Measurements from ENCODE around the gene ETHE1.
A peak's percentile ranks its signal among the peaks of the same experiment; 100 is the strongest.
"Not testable (repeated sequence)": the region's sequence is repeated elsewhere in the genome, so short reads cannot be mapped to it uniquely, and the experiment has no call there.

Gene ETHE1

DNA sequence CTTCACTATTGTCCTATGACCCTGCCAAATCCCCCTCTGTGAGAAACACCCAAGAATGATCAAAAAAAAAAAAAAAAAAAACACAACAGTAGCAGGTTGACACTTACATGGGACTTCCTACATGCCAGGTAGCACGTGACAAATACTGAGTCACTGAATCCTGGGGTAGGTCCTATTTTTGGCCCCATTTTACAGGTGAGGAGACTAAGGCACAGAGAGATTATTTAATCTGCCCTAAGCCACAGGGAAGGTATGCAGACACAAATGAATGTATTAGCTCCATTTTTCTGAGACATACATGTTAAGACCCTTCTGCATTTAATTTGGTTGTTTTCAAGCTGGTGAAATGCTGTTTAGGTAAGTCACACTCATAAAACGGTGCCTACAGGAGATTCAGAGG is 21.7 kb upstream of the ETHE1 start:
- peaks cover 48% of the 10 kb centered on the region for H3K36me3 ChIP-seq (ENCODE audit: control insufficient read depth, insufficient read depth, low read length)
- no peak overlapping the region for H3K4me3 ChIP-seq (ENCODE audit: low read depth, low read length)
- H3K27ac ChIP-seq (ENCODE audit: low read depth, low read length), result no peak overlapping the region
- no peaks in the 10 kb centered on the region for H3K9me3 ChIP-seq (ENCODE audit: control insufficient read depth, insufficient read depth, low read depth, low read length)
- no peaks in the 10 kb centered on the region for H3K27me3 ChIP-seq (ENCODE audit: control insufficient read depth, insufficient read depth, low read length)
- H3K4me1 ChIP-seq (ENCODE audit: control insufficient read depth, insufficient read depth, low read length), result no peaks in the 10 kb centered on the region
- no peak overlapping the region for H3K9ac ChIP-seq (ENCODE audit: low read length)

DNA sequence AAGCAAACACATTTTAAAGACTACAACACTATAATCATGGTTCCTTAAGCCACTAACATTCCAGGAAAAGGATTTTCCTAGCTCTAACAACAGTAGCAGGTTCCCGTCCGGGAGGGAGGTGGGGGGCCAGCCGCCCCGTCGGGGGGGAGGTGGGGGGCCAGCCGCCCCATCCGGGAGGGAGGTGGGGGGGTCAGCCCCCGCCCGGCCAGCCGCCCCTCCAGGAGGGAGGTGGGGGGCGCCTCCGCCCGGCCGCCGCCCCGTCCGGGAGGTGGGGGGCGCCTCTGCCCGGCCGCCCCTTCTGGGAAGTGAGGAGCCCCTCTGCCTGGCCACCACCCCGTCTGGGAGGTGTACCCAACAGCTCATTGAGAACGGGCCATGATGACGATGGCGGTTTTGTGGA is 20.9 kb upstream of the ETHE1 start:
- not testable (repeated sequence) for H3K4me1 ChIP-seq (ENCODE audit: control insufficient read depth, insufficient read depth, low read length); H3K27me3 ChIP-seq (ENCODE audit: control insufficient read depth, insufficient read depth, low read length); H3K4me3 ChIP-seq (ENCODE audit: low read depth, low read length); H3K27ac ChIP-seq (ENCODE audit: low read depth, low read length); H3K9ac ChIP-seq (ENCODE audit: low read length); H3K9me3 ChIP-seq (ENCODE audit: control insufficient read depth, insufficient read depth, low read depth, low read length)
- H3K36me3 ChIP-seq (ENCODE audit: control insufficient read depth, insufficient read depth, low read length), result peaks cover 48% of the 10 kb centered on the region

DNA sequence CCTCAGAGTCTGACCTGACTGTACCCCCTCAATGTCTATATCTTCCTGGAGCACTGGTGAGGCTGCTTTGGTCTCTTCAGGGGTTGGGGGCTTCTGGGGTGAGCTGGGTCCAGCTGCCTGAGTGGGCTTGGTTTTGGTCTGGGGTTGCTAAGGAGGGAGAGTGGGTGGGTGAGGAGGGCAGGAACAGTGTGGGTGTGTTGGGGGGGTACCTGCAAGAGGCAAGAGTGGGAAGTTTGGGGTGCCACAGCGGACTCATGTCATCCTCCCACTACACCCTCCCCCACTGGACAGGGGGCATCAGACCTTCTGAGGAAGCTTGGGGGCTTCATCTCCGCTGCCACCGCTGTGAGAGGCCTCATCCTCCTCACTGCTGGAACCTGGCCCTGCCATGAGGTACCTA is 19.6 kb upstream of the ETHE1 start:
- Histone ChIP-seq H3K36me3 (ENCODE audit: control insufficient read depth, insufficient read depth, low read length) (peaks cover 50% of the 10 kb centered on the region), H3K9me3 (ENCODE audit: control insufficient read depth, insufficient read depth, low read depth, low read length) (no peaks in the 10 kb centered on the region), H3K27me3 (ENCODE audit: control insufficient read depth, insufficient read depth, low read length) (no peaks in the 10 kb centered on the region), H3K9ac (ENCODE audit: low read length) (no peak overlapping the region), H3K27ac (ENCODE audit: low read depth, low read length) (no peak overlapping the region), H3K4me3 (ENCODE audit: low read depth, low read length) (no peak overlapping the region), H3K4me1 (ENCODE audit: control insufficient read depth, insufficient read depth, low read length) (no peaks in the 10 kb centered on the region)

DNA sequence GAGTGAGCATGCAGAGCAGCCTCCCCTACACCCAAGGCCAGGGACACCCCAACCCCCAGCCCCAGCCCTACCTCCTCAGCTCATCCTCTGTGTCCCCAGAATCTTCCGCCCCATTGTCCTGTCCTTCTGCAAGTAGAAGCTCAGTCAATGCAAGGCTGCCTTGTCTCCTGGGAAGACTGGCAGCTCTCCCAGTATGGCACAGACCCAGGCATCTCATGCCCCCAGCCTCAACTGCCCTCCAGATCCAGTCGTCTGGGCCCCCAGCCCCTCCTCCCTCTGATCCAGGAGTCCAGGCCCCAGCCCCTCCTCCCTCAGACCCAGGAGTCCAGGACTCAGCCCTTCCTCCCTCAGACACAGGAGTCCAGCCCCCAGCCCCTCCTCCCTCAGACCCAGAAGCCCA is 19.0 kb upstream of the ETHE1 start:
- peaks cover 48% of the 10 kb centered on the region for H3K36me3 ChIP-seq (ENCODE audit: control insufficient read depth, insufficient read depth, low read length)

DNA sequence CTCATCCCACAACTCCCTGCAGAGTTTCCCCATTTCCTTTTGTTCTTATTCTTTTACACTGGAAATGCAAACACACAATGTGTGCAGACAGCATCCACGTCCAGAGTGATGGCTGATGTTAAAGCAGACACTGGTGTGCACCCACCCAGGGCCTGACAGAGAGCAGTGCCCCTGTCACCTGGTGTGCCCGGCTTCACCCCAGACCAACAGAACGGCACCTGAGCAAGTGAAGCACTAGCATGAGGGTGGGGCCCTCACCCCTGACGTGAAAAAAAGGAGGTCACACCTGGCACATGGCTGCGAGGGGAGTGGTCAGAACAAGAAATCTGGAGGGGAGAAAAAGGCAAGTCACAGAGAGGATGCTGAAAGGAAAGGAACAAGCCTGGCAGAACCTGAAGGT is 18.3 kb upstream of the ETHE1 start:
- Histone ChIP-seq H3K4me3 (ENCODE audit: low read depth, low read length) (no peak overlapping the region), H3K27me3 (ENCODE audit: control insufficient read depth, insufficient read depth, low read length) (no peaks in the 10 kb centered on the region), H3K27ac (ENCODE audit: low read depth, low read length) (no peak overlapping the region), H3K9ac (ENCODE audit: low read length) (peak overlapping the region; percentile 11), H3K9me3 (ENCODE audit: control insufficient read depth, insufficient read depth, low read depth, low read length) (no peaks in the 10 kb centered on the region), H3K4me1 (ENCODE audit: control insufficient read depth, insufficient read depth, low read length) (no peaks in the 10 kb centered on the region), H3K36me3 (ENCODE audit: control insufficient read depth, insufficient read depth, low read length) (peaks cover 48% of the 10 kb centered on the region)

More for the DNA sequence above, 19.0 kb upstream of the ETHE1 start:
- Histone ChIP-seq H3K9ac (ENCODE audit: low read length) (no peak overlapping the region), H3K27ac (ENCODE audit: low read depth, low read length) (no peak overlapping the region), H3K27me3 (ENCODE audit: control insufficient read depth, insufficient read depth, low read length) (no peaks in the 10 kb centered on the region), H3K9me3 (ENCODE audit: control insufficient read depth, insufficient read depth, low read depth, low read length) (no peaks in the 10 kb centered on the region), H3K4me1 (ENCODE audit: control insufficient read depth, insufficient read depth, low read length) (no peaks in the 10 kb centered on the region), H3K4me3 (ENCODE audit: low read depth, low read length) (no peak overlapping the region)

DNA sequence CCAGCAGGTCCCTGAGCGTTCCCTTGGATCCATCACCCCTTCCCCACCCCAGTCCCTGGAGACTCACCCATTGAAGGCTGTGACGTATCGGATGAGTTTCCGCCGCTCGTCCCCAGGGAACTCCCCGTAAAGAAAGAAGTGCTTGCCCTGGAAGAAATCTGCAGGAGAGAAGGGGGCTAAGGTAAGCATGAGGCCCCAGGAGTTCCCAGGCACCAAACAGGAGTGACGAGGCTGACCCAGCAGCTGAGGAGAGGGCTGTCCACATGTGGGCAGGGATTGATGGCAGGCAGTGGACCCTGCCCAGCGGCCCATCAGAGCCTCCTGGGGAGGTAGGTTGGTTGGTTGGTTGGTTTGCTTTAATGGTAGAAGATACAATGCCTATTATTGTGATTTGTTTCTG is 17.1 kb upstream of the ETHE1 start:
- Histone ChIP-seq H3K4me3 (ENCODE audit: low read depth, low read length) (no peak overlapping the region), H3K9me3 (ENCODE audit: control insufficient read depth, insufficient read depth, low read depth, low read length) (peaks cover 5% of the 10 kb centered on the region; the same call in 1 of the 2 replicates), H3K27me3 (ENCODE audit: control insufficient read depth, insufficient read depth, low read length) (no peaks in the 10 kb centered on the region), H3K4me1 (ENCODE audit: control insufficient read depth, insufficient read depth, low read length) (no peaks in the 10 kb centered on the region), H3K9ac (ENCODE audit: low read length) (no peak overlapping the region), H3K36me3 (ENCODE audit: control insufficient read depth, insufficient read depth, low read length) (peaks cover 56% of the 10 kb centered on the region), H3K27ac (ENCODE audit: low read depth, low read length) (no peak overlapping the region)

DNA sequence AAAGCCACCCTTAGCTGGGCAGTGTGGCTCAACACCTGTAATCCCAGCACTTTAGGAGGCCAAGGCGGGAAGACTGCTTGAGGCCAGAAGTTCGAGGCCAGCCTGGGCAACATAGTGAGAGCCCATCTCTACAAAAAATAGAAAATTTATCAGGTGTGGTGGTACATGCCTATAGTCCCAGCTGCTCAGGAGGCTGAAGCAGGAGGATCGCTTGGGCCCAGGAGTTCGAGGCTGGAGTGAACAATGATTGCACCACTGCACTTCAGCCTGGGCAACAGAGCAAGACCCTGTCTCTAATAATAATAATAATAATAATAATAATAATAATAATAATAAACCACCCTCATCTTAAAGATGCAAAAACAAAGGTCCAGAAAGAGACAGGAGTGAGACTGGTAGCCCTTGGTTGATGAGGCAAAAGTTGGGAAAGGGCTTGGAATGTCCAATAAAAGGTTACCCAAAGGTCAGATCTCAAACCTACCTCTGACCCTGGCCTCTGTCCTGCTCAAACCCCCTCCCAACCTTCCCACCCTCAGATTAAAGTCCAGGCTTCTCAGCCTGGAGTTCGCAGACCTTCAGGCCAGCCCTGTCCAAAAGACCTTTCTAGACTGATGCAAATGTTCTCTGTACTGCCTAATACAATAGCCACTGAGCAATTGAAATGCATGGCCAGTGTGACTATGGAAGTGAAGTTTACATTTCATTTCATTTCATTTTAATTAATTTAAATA is 15.1 kb upstream of the ETHE1 start:
- Histone ChIP-seq H3K9ac (ENCODE audit: low read length) (no peak overlapping the region), H3K4me1 (ENCODE audit: control insufficient read depth, insufficient read depth, low read length) (no peaks in the 10 kb centered on the region), H3K4me3 (ENCODE audit: low read depth, low read length) (no peak overlapping the region), H3K9me3 (ENCODE audit: control insufficient read depth, insufficient read depth, low read depth, low read length) (peaks cover 8% of the 10 kb centered on the region; the same call in 1 of the 2 replicates), H3K27ac (ENCODE audit: low read depth, low read length) (no peak overlapping the region), H3K27me3 (ENCODE audit: control insufficient read depth, insufficient read depth, low read length) (no peaks in the 10 kb centered on the region), H3K36me3 (ENCODE audit: control insufficient read depth, insufficient read depth, low read length) (peaks cover 68% of the 10 kb centered on the region)

DNA sequence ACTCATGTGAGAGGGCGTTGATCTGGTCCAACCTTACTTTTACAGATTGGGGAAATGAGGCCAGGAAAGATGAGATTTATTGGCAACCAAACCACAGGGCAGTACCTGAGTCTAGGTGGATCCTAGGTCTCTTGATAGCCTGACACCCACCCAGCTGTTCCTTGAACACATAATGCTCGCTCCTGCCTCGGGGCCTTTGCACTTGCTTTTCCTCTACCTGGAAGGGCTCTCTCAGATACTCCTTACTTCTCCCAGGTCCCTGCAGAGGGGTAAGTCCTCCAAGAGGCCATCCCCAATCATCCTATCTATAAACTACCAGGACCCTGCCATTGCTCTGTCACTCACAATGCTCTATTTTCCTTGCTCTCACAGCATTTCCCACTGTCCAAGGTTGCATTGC is 13.4 kb upstream of the ETHE1 start:
- H3K27ac ChIP-seq (ENCODE audit: low read depth, low read length), result no peak overlapping the region
- no peak overlapping the region for H3K9ac ChIP-seq (ENCODE audit: low read length)
- peaks cover 67% of the 10 kb centered on the region for H3K36me3 ChIP-seq (ENCODE audit: control insufficient read depth, insufficient read depth, low read length)
- peaks cover 8% of the 10 kb centered on the region; the same call in 1 of the 2 replicates for H3K9me3 ChIP-seq (ENCODE audit: control insufficient read depth, insufficient read depth, low read depth, low read length)
- H3K27me3 ChIP-seq (ENCODE audit: control insufficient read depth, insufficient read depth, low read length), result no peaks in the 10 kb centered on the region
- no peak overlapping the region for H3K4me3 ChIP-seq (ENCODE audit: low read depth, low read length)
- no peaks in the 10 kb centered on the region for H3K4me1 ChIP-seq (ENCODE audit: control insufficient read depth, insufficient read depth, low read length)

DNA sequence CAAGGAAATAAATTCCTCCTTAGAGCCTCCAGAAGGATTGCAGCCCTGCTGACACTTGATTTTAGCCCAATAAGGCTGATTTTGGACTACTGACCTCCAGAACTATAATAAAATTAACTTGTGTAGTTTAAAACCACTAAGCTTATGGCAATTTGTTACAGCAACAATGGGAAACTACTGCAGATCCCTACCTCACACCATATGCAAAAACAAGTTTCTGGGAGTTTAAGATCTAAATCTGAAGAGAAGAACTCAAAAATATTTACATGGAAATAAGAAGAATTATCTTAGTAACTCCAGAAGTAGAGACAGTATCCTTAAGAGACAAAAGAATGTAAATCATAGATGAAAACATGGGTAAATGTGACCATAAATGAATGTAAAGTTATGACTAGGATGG is 11.9 kb upstream of the ETHE1 start:
- Histone ChIP-seq H3K36me3 (ENCODE audit: control insufficient read depth, insufficient read depth, low read length) (peaks cover 56% of the 10 kb centered on the region), H3K27ac (ENCODE audit: low read depth, low read length) (no peak overlapping the region), H3K4me1 (ENCODE audit: control insufficient read depth, insufficient read depth, low read length) (peaks cover 3% of the 10 kb centered on the region; the same call in 1 of the 2 replicates), H3K27me3 (ENCODE audit: control insufficient read depth, insufficient read depth, low read length) (no peaks in the 10 kb centered on the region), H3K9me3 (ENCODE audit: control insufficient read depth, insufficient read depth, low read depth, low read length) (peaks cover 8% of the 10 kb centered on the region; the same call in 1 of the 2 replicates), H3K4me3 (ENCODE audit: low read depth, low read length) (no peak overlapping the region), H3K9ac (ENCODE audit: low read length) (no peak overlapping the region)

DNA sequence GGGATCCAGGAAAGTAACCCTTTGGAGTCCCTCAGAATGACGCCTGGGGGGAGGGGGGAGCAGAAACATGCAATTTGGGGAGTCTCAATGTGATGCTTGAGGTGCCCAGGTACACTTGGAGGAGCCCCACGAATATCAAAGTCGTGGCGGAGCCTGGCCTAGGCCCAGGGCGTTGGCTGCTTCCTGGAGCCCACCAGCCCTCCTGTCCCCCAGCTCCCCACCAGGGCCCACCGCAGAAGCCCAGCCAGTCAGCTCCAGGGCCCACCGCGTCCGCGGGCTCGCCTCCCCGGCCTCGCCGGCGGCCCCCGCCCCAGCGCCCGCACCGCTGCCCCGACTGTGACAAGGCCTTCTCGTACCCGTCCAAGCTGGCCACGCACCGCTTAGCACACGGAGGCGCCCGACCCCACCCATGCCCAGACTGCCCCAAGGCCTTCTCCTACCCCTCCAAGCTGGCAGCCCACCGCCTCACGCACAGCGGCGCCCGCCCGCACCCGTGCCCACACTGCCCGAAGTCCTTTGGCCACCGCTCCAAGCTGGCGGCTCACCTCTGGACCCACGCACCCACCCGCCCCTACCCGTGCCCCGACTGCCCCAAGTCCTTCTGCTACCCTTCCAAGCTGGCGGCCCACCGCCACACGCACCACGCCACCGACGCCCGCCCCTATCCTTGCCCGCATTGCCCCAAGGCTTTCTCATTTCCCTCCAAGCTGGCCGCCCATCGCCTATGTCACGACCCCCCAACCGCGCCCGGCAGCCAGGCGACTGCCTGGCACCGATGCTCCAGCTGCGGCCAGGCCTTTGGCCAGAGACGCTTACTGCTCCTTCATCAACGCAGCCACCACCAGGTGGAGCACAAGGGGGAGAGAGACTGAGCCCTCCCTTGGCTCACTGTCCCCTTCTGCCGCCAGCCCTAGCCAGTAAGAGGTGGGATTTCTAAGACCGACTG is 8.1 kb upstream of the ETHE1 start:
- H3K27ac ChIP-seq (ENCODE audit: low read depth, low read length), result no peak overlapping the region

DNA sequence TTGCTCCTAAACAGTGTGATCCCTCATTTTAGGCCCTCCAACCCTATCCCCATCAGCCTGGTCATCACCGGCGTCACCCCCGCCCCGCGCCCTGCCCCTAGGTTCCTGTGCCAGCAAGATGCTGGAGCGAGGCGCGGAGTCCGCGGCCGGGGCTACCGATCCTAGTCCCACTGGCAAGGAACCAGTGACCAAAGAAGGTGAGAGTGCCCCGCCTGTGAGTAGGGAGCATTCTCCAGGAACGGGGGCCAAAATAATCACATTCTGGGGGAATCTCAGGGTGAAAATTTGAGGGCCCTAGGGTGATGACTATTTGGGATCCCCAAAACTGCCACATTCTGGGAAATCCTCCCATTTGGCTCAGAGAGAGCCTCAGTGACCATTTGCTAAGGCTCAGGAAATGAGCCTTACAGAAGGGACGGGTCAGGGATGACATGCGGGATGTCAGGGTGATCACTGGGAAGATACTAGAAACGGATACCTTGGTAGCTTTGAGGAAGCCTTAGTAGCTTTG is 7.4 kb upstream of the ETHE1 start:
- peak overlapping the region; percentile 73 for H3K4me3 ChIP-seq (ENCODE audit: low read depth, low read length)
- H3K9ac ChIP-seq (ENCODE audit: low read length), result no peak overlapping the region
- H3K27me3 ChIP-seq (ENCODE audit: control insufficient read depth, insufficient read depth, low read length), result no peaks in the 10 kb centered on the region
- H3K27ac ChIP-seq (ENCODE audit: low read depth, low read length), result no peak overlapping the region
- H3K9me3 ChIP-seq (ENCODE audit: control insufficient read depth, insufficient read depth, low read depth, low read length), result peaks cover 6% of the 10 kb centered on the region; the same call in 1 of the 2 replicates
- peaks cover 9% of the 10 kb centered on the region; the same call in 1 of the 2 replicates for H3K4me1 ChIP-seq (ENCODE audit: control insufficient read depth, insufficient read depth, low read length)
- H3K36me3 ChIP-seq (ENCODE audit: control insufficient read depth, insufficient read depth, low read length), result peaks cover 19% of the 10 kb centered on the region

More for the DNA sequence above, 8.1 kb upstream of the ETHE1 start:
- Histone ChIP-seq H3K9ac (ENCODE audit: low read length) (no peak overlapping the region), H3K4me1 (ENCODE audit: control insufficient read depth, insufficient read depth, low read length) (peaks cover 9% of the 10 kb centered on the region; the same call in 1 of the 2 replicates), H3K27me3 (ENCODE audit: control insufficient read depth, insufficient read depth, low read length) (no peaks in the 10 kb centered on the region), H3K36me3 (ENCODE audit: control insufficient read depth, insufficient read depth, low read length) (peaks cover 23% of the 10 kb centered on the region), H3K9me3 (ENCODE audit: control insufficient read depth, insufficient read depth, low read depth, low read length) (peaks cover 8% of the 10 kb centered on the region; the same call in 1 of the 2 replicates), H3K4me3 (ENCODE audit: low read depth, low read length) (no peak overlapping the region)

All from HUES6 (cell line).